Breast epithelium (tissue), 4 donors: ENCODE results near the gene ATP8B4. TPM values are rescaled to one million over a fixed set of nuclear protein-coding genes. Genes with fewer than 3 reads are reported as not detected.
"Not testable (repeated sequence)": the region's sequence is repeated elsewhere in the genome, so short reads cannot be mapped to it uniquely, and the experiment has no call there.

Source experiments
- DNase-seq, 2 donors: peaks; one replicate each; pipeline ENCODE4 v3.0.0-alpha.2; 2019; ENCODE audit warnings: low spot score in 2 of 2
- H3K27ac ChIP-seq, 2 donors: fragments of 200-600 bp; sonication (generic) in 1 of 2; one replicate each; pipeline ENCODE4 v1.5.1; 2016 to 2019; ENCODE audit warnings: mild to moderate bottlenecking in 1 of 2
- H3K27me3 ChIP-seq, 2 donors: fragments of 200-600 bp; sonication (generic) in 1 of 2; one replicate each; pipeline versions ENCODE4 v1.5.1 to v1.6.0; 2017 to 2019; ENCODE audit warnings: control low read depth in 1 of 2, mild to moderate bottlenecking in 1 of 2
- H3K36me3 ChIP-seq: fragments of 200-600 bp; one replicate; pipeline ENCODE4 v1.5.1; 2019
- H3K4me1 ChIP-seq, 2 donors: fragments of 200-600 bp; sonication (generic); one replicate each; pipeline ENCODE4 v1.5.1; 2016 to 2019; ENCODE audit warnings: control low read depth in 1 of 2
- H3K4me3 ChIP-seq, 3 donors: fragments of 200-600 bp; sonication (generic); 1 replicate in 2 of 3; 2 replicates in 1 of 3; pipeline ENCODE4 v1.5.1; 2016 to 2019; ENCODE audit warnings: mild to moderate bottlenecking in 3 of 3, moderate library complexity in 2 of 3
- H3K9me3 ChIP-seq, 2 donors: fragments of 200-600 bp; sonication (generic) in 1 of 2; one replicate each; pipeline ENCODE4 v1.5.1; 2016 to 2019; ENCODE audit warnings: control low read depth in 1 of 2
- POLR2A ChIP-seq: fragments of 450-650 bp; IDR thresholded peaks from one replicate; pipeline ENCODE4 v1.6.1; 2016; ENCODE audit warnings: antibody characterized with exemption, mild to moderate bottlenecking, moderate library complexity
- POLR2AphosphoS5 ChIP-seq, 3 donors: sonication (generic); formaldehyde crosslinking; IDR thresholded peaks; one replicate each; pipeline ENCODE4 v1.6.1; 2017; ENCODE audit warnings: antibody characterized with exemption in 3 of 3
- intact Hi-C: fragments of 100-400 bp; cut with DNase I; formaldehyde crosslinking; loops from one replicate; pipeline ENCODE4 v1.15.1; 2023; ENCODE audit warnings: low total_unique reads
- total RNA-seq, 3 donors: library from RNA; depleted of rRNA; stranded (reverse); fragments of >200 nt; gene quantifications; one replicate each; pipeline ENCODE4 v1.1.0, GENCODE V29; 2016
- TF ChIP-seq, protein P1 (sequence below), 3 donors: fragments of 450-650 bp; IDR thresholded peaks; one replicate each; pipeline ENCODE4 v1.5.1; 2016 to 2017; ENCODE audit warnings: antibody characterized with exemption in 3 of 3, mild to moderate bottlenecking in 3 of 3, moderate library complexity in 3 of 3

Gene ATP8B4
- total RNA-seq, 3 donors from 2014 or later = 7.9 to 28.3 (median 9.5) TPM

DNA sequence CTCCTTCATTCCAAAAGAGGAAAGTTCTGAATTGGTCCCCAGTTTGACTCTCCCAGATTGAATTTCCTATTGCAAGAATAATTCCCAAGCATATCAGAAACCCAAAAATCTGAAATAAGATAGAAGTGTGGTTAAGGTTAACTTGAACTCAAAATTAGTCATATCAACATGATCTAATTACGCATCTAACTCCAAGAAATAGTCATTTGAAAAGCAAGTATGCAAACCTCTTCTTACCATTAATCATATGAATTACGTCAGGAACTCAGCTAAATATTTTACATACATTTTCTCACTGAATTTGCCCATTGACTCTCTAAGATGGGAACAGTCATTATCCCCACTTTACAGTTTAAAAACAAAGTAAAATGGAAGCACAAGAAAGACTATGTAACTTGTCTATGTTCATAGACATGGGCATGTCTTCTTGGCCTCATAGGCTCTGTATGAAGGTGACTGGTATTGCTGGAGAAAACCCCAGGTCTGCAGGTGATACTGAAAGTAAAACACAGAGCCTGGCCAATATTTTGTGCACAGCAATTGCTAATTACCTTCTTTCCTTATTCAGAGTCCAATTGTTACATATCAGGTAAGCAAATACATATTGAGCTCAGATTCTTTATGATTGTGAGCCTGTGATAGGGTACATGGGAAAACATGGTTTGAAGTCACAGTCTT, 139.2 kb downstream of the ATP8B4 start:
- H3K4me3 ChIP-seq = no peak overlapping the region
- no peaks in the 10 kb centered on the region for H3K4me1 ChIP-seq
- no peak for DNase-seq
- H3K9me3 ChIP-seq = no peaks in the 10 kb centered on the region
- intact Hi-C loops = no loop called here
- TF ChIP-seq, protein P1, sequence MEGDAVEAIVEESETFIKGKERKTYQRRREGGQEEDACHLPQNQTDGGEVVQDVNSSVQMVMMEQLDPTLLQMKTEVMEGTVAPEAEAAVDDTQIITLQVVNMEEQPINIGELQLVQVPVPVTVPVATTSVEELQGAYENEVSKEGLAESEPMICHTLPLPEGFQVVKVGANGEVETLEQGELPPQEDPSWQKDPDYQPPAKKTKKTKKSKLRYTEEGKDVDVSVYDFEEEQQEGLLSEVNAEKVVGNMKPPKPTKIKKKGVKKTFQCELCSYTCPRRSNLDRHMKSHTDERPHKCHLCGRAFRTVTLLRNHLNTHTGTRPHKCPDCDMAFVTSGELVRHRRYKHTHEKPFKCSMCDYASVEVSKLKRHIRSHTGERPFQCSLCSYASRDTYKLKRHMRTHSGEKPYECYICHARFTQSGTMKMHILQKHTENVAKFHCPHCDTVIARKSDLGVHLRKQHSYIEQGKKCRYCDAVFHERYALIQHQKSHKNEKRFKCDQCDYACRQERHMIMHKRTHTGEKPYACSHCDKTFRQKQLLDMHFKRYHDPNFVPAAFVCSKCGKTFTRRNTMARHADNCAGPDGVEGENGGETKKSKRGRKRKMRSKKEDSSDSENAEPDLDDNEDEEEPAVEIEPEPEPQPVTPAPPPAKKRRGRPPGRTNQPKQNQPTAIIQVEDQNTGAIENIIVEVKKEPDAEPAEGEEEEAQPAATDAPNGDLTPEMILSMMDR (IDR thresholded peaks at IDR 0.05) = no peak
- TF ChIP-seq POLR2A (no peak), POLR2AphosphoS5 (IDR thresholded peaks at IDR 0.05) (no peak)
- no peak overlapping the region for H3K27ac ChIP-seq
- no peaks in the 10 kb centered on the region for H3K36me3 ChIP-seq
- H3K27me3 ChIP-seq = no peaks in the 10 kb centered on the region

DNA sequence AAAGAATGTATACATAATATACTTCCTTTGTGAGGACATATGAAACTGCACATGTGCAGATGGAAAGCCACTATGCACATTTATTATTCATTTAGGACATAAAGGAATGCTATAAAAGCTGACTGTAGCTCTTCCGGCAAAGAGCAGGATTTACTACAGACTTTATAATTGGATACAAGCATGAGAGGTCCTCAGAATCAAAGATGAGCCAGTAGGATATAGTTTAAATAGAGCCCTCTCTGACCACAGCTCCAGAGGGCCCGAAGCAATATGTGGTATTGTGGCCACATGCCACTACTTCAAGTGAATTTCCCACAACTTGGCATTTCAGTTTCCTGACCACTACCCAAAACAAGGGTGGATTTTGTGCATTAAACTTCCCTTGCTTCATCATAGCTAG, 140.9 kb downstream of the ATP8B4 start:
- Histone ChIP-seq H3K9me3 (no peaks in the 10 kb centered on the region), H3K4me3 (no peak overlapping the region), H3K27me3 (no peaks in the 10 kb centered on the region), H3K4me1 (no peaks in the 10 kb centered on the region), H3K36me3 (no peaks in the 10 kb centered on the region), H3K27ac (no peak overlapping the region)
- intact Hi-C loops = no loop called here
- no peak for DNase-seq
- TF ChIP-seq POLR2A = no peak
- TF ChIP-seq, protein P1 (IDR thresholded peaks at IDR 0.05) = no peak
- TF ChIP-seq POLR2AphosphoS5 (IDR thresholded peaks at IDR 0.05) = no peak

DNA sequence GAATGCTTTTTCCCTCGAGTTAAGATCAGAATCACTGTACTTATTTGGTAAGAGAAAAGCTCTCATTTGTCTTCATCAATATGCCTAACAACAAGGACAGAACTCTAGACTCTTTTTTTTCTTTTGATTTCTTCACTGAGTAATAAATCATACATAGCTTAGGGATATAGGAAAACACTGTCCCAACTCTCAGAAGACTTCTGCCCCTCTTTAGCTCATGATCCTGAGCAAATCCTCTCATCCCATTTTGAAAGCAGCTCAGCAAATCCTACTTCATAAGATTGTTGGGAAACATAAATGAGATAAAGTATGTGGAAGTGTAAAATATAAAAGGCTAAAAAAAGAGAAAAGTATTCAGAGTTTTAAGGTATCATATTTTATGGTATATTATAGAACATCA, 141.7 kb downstream of the ATP8B4 start:
- intact Hi-C loops = no loop called here
- H3K27ac ChIP-seq = no peak overlapping the region
- H3K27me3 ChIP-seq = no peaks in the 10 kb centered on the region
- no peak for TF ChIP-seq POLR2AphosphoS5 (IDR thresholded peaks at IDR 0.05)
- TF ChIP-seq POLR2A = no peak
- TF ChIP-seq, protein P1 (IDR thresholded peaks at IDR 0.05) = no peak
- H3K9me3 ChIP-seq = no peaks in the 10 kb centered on the region
- no peak for DNase-seq
- H3K36me3 ChIP-seq = no peaks in the 10 kb centered on the region
- H3K4me1 ChIP-seq = no peaks in the 10 kb centered on the region
- no peak overlapping the region for H3K4me3 ChIP-seq

DNA sequence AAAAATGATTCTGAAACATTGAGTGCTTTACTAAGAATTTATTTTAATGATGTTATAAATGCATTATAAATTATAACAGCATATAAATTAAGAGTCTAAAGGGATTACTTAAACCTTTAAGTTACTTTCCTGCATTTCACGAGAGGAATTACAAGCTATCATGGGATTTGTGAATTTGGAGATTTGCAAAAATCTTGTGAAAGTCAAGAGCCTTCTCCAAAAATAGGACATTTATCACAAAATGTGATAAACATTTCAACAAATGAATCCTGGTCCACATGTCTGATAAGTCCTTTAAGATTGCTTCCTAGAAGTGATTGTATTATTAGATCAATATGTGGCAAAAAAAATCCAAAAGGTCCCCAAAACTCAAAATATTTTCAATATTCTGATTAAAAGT, 154.5 kb downstream of the ATP8B4 start:
- no peak overlapping the region for H3K27ac ChIP-seq
- H3K36me3 ChIP-seq = no peaks in the 10 kb centered on the region
- intact Hi-C loops = no loop called here
- H3K9me3 ChIP-seq = peaks cover 1 to 5% of the 10 kb centered on the region in 2 donors
- no peaks in the 10 kb centered on the region for H3K27me3 ChIP-seq
- no peak for DNase-seq
- TF ChIP-seq, protein P1 (IDR thresholded peaks at IDR 0.05) = no peak
- no peak for TF ChIP-seq POLR2AphosphoS5 (IDR thresholded peaks at IDR 0.05)
- TF ChIP-seq POLR2A = no peak
- no peaks in the 10 kb centered on the region for H3K4me1 ChIP-seq
- no peak overlapping the region for H3K4me3 ChIP-seq

DNA sequence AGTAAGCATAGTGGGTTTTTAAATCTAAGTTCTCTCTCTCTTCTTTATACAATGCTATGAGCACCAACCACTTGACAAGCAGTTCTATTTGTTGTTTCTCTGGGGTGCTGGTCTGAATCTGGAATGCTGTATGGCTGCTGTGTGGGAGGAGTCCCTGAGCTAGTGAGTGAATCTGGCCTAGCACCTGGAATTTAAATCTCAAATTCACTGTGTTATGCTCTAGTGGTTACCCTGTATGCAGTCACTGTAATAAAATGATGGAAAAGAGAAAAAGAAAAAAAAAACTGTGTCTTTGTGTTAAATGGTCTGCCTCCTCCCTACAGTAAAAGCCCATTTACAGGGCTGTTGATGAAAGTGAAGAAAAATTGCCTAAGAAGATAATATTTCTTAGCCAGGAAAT, 155.0 kb downstream of the ATP8B4 start:
- intact Hi-C loops = no loop called here
- no peak for DNase-seq
- TF ChIP-seq, protein P1 (IDR thresholded peaks at IDR 0.05) = no peak
- no peak for TF ChIP-seq POLR2AphosphoS5 (IDR thresholded peaks at IDR 0.05)
- no peak for TF ChIP-seq POLR2A
- Histone ChIP-seq H3K36me3 (no peaks in the 10 kb centered on the region), H3K4me1 (no peaks in the 10 kb centered on the region), H3K4me3 (no peak overlapping the region), H3K9me3 (peaks cover 5 to 6% of the 10 kb centered on the region in 2 donors), H3K27me3 (no peaks in the 10 kb centered on the region), H3K27ac (peak overlapping the region in 1 of 2 donors; percentile 32)

DNA sequence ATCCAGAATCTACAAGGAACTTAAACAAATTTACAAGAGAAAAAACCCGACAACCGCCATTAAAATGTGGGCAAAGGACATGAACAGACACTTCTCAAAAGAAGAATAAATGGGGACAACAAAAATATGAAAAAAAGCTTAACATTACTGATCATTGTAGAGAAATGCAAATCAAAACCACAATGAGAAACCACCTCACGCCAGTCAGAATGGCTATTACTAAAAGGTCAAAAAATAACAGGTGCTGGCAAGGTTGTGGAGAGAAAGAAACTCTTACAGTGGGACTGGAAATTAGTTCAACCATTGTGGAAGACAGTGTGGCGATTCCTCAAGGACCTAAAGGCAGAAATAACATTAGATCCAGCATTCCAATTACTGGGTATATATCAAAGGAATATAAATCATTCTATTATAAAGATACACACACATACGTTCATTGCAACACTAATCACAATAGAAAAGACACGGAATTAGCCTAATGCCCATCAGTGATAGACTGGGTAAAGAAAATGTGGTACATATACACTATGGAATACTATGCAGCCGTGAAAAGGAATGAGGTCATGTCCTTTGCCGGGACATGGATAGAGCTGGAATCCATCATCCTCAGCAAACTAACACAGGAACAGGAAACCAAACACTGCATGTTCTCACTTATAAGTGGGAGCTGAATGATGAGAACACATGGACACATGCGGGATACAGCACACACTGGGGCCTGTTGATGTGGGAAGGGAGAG, 155.8 kb downstream of the ATP8B4 start:
- intact Hi-C loops, H3K4me1 ChIP-seq, DNase-seq, H3K36me3 ChIP-seq, H3K4me3 ChIP-seq, H3K27me3 ChIP-seq, H3K9me3 ChIP-seq, H3K27ac ChIP-seq: not testable (repeated sequence)
